HEK293T (cell line): ENCODE data around the gene SLK.

Experiments used
- ELF4 ChIP-seq: fragments of 450-650 bp; IDR thresholded peaks from 2 replicates; pipeline ENCODE4 v1.6.1; 2017; ENCODE audit warnings: antibody characterized with exemption
- FOXA1 ChIP-seq: fragments of 450-650 bp; IDR thresholded peaks from 2 replicates; pipeline ENCODE4 v1.6.1; 2016; ENCODE audit warnings: mild to moderate bottlenecking
- FOXM1 ChIP-seq: fragments of 450-650 bp; IDR thresholded peaks from 2 replicates; pipeline ENCODE4 v1.6.1; 2017; ENCODE audit warnings: mild to moderate bottlenecking, borderline replicate concordance
- HDGF ChIP-seq: fragments of 450-650 bp; IDR thresholded peaks from 2 replicates; pipeline ENCODE4 v1.6.1; 2017; ENCODE audit warnings: antibody characterized with exemption, borderline replicate concordance
- L3MBTL2 ChIP-seq: fragments of 450-650 bp; conservative IDR thresholded peaks from 2 replicates; pipeline ENCODE4 v1.6.1; 2016; ENCODE audit warnings: mild to moderate bottlenecking
- NFRKB ChIP-seq: fragments of 450-650 bp; IDR thresholded peaks from 2 replicates; pipeline ENCODE4 v1.6.1; 2016; ENCODE audit warnings: mild to moderate bottlenecking, moderate library complexity
- PKNOX1 ChIP-seq: fragments of 450-650 bp; IDR thresholded peaks from 2 replicates; pipeline ENCODE4 v1.6.1; 2016
- SP1 ChIP-seq: fragments of 450-650 bp; IDR thresholded peaks from 2 replicates; pipeline ENCODE4 v1.6.1; 2017
- SUZ12 ChIP-seq: fragments of 450-650 bp; IDR thresholded peaks from 2 replicates; pipeline ENCODE4 v1.6.1; 2016; ENCODE audit warnings: mild to moderate bottlenecking
- TARDBP ChIP-seq: fragments of 450-650 bp; IDR thresholded peaks from 2 replicates; pipeline ENCODE4 v1.6.1; 2016
- ZNF384 ChIP-seq: fragments of 450-650 bp; IDR thresholded peaks from 2 replicates; pipeline ENCODE4 v1.6.1; 2016

GRCh38 chr10:103969857-103970627, 3.1 kb downstream of the SLK start:
- no peak for TF ChIP-seq SP1
- 0 out of 2 replicates have a peak, but pooled peaks have one; percentile 10 for TF ChIP-seq PKNOX1
- TF ChIP-seq SUZ12: no peak
- no peak for TF ChIP-seq TARDBP
- no peak for TF ChIP-seq FOXM1
- no peak for TF ChIP-seq ELF4
- TF ChIP-seq HDGF: no peak
- TF ChIP-seq ZNF384: no peak
- no peak for TF ChIP-seq NFRKB
- TF ChIP-seq FOXA1: no peak
- no peak for TF ChIP-seq L3MBTL2
